GM15510 (cell line): ENCODE measurements around the gene ZNF524.

Source experiments
- POLR2A ChIP-seq: IDR thresholded peaks from 3 replicates; pipeline ENCODE4 v1.6.1; 2011; ENCODE audit warnings: borderline replicate concordance; ENCODE audit not compliant: insufficient read length; ENCODE audit errors: extremely low read depth

ZNF524 gene

DNA sequence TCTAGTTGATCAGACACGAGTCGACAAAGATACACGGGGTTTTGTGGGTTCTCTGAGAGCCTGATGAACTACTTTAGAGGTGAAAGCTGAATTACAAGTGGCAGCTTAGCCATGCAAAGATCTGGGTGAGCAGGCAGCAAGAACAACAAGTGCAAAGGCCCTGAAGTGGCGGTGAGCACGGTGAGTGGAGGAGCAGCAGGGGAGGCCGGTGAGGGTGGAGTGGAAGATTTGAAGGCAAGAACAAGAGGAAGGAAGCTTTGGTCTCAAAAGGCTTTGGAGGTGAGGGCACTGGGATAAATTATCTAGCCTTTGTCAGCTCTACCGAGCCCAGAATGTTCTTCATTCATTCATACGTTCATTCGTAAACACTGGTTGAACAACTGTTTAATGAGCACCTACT is 6.7 kb downstream of the ZNF524 start:
- TF ChIP-seq POLR2A = no peak

DNA sequence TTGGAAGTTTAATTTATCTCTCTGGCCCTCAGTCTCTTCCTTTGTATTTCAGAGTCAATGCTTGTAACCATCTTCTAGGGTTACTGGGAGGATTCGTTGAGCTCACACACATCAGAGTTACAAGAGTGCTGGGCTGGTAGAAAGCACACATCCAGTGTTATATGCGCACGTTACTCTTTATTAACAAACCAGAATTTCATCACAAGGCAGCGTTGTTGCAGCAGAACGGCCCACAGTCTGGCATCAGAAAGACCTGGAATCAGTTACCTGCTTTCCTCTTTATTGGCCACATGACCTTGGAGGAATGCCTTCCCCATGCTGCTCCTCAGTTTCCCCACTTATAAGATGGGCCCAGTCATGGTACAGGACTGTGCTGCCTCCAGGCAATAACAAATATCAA is 9.2 kb downstream of the ZNF524 start:
- no peak for TF ChIP-seq POLR2A

DNA sequence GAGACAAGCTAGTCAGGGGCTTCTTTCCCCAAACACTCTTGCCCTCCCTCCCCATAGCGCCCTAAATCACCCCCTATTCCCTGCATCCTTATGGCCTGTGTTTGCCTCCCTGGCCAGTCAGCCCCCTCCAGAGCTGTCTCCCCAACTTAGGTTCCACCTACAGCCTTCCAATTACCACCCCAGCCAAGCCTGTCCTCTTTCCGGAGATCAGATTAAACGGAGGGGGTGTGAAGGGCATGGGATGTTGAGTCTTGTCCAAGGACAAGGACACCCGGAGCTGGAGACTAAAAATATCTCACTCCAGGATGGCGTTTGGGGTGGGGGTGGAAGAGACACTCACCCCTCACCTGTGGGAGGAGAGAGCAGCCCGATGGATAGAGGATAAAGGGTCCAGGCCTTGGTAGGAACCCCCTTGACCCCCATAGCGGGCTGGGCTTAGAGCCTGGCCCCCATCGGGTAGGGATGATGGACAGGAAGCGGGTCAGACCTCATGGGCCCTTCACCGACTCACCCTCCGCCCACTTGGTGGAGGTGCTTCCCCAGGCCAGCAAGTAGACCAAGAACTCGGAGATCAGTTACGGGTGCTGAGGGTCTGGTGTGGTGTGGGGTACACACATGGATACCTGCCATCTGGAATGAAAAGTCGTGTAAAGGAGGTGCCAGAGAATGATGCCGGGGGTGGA is 11.4 kb downstream of the ZNF524 start:
- no peak for TF ChIP-seq POLR2A

DNA sequence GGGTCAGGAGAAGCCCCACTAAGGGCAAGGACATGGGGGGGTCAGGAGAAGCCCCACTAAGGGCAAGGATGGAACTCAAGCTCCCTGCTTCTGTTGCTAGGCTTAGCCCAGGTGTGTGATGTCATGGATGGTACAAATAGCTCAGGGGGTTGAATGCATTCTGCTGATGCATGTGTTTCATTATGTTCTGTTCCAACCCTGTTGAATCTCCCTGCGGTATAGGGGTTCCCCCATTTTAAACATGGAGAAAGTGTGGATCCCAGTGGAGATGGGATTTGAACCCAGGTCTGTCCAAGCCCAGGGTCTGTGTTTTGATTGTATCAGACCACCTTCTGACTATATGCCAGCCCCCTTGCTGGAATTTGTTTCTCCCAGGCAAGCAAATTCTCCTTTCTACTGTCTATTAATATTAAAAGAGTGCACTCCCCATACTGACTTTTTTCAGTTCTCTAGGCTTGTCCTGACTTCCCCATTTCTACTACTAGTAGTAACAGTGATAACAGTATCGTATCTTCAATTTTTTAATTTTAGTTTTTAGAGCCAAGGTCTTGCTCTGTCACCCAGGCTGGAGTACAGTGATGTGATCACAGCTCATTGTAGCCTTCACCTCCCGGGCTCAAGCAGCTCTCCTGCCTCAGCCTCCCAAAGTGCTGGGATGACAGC is 12.0 kb downstream of the ZNF524 start:
- TF ChIP-seq POLR2A = no peak

DNA sequence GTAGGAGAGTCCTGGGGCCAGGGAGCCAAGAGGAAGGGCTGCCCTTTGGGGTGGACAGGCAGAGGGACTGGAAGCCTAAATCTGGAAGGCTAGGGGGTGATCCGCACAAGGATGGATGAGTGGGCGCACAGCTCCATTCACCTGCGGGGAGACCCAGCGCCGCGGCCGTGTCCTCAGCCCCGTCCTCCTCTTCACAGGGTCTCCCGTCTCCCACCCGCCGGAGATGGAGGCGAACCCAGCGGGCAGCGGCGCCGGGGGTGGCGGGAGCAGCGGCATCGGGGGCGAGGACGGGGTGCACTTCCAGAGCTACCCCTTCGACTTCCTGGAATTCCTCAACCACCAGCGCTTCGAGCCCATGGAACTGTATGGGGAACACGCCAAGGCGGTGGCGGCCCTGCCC is 13.3 kb downstream of the ZNF524 start:
- TF ChIP-seq POLR2A = no peak

DNA sequence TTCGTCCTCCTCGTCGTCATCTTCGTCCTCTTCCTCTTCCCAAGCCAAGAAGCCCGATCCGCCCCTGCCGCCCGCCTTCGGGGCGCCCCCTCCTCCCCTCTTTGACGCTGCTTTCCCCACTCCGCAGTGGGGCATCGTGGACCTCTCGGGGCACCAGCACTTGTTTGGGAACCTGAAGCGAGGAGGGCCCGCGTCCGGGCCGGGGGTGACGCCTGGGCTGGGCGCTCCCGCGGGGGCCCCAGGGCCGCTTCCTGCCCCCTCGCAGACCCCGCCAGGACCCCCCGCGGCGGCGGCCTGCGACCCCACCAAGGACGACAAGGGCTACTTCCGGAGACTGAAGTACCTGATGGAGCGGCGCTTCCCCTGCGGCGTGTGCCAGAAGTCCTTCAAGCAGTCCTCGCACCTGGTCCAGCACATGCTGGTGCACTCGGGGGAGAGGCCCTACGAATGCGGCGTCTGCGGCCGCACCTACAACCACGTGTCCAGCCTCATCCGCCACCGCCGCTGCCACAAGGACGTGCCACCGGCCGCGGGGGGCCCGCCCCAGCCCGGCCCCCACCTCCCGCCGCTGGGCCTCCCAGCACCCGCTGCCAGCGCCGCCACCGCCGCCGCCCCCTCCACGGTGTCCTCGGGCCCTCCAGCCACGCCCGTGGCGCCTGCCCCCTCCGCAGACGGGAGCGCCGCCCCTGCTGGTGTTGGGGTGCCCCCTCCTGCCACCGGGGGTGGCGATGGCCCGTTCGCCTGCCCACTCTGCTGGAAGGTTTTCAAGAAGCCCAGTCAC is 14.0 kb downstream of the ZNF524 start:
- no peak for TF ChIP-seq POLR2A

DNA sequence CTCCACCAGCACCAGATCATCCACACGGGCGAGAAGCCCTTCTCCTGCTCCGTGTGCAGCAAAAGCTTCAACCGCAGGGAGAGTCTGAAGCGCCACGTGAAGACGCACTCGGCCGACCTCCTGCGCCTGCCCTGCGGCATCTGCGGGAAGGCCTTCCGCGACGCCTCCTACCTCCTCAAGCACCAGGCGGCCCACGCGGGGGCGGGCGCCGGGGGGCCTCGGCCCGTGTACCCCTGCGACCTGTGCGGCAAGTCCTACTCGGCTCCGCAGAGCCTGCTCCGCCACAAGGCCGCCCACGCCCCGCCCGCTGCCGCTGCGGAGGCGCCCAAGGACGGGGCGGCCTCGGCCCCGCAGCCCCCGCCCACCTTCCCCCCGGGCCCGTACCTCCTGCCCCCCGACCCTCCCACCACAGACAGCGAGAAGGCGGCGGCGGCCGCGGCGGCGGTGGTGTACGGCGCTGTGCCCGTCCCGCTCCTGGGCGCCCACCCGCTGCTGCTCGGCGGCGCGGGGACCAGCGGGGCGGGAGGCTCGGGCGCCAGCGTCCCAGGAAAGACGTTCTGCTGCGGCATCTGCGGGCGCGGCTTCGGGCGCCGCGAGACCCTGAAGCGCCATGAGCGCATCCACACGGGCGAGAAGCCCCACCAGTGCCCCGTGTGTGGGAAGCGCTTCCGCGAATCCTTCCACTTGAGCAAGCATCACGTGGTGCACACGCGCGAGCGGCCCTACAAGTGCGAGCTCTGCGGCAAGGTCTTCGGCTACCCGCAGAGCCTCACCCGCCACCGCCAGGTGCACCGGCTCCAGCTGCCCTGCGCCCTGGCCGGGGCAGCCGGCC is 14.8 kb downstream of the ZNF524 start:
- TF ChIP-seq POLR2A = no peak

DNA sequence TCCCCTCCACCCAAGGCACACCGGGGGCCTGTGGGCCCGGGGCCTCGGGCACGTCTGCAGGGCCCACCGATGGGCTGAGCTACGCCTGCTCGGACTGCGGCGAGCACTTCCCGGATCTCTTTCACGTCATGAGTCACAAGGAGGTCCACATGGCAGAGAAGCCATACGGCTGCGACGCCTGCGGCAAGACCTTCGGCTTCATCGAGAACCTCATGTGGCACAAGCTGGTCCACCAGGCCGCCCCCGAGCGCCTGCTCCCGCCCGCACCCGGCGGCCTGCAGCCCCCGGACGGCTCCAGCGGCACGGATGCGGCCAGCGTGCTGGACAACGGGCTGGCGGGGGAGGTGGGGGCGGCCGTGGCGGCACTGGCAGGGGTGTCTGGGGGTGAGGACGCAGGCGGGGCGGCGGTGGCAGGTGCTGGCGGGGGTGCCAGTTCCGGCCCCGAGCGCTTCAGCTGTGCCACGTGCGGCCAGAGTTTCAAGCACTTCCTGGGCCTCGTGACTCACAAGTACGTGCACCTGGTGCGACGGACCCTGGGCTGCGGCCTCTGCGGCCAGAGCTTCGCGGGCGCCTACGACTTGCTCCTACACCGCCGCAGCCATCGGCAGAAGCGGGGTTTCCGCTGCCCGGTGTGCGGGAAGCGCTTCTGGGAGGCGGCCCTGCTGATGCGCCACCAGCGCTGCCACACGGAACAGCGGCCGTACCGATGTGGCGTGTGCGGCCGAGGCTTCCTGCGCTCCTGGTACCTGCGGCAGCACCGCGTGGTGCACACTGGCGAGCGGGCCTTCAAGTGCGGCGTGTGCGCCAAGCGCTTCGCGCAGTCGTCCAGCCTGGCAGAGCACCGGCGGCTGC is 15.7 kb downstream of the ZNF524 start:
- TF ChIP-seq POLR2A = no peak

DNA sequence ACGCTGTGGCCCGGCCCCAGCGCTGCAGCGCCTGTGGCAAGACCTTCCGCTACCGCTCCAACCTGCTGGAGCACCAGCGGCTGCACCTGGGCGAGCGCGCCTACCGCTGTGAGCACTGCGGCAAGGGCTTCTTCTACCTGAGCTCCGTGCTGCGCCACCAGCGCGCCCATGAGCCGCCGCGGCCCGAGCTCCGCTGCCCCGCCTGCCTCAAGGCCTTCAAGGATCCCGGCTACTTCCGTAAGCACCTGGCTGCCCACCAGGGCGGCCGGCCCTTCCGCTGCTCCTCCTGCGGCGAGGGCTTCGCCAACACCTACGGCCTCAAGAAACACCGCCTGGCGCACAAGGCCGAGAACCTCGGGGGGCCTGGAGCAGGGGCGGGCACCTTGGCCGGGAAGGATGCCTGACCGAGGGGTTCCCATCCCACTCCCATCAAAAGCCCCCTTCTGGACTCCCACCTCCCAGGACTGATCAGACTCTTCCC is 16.3 kb downstream of the ZNF524 start:
- TF ChIP-seq POLR2A = no peak

DNA sequence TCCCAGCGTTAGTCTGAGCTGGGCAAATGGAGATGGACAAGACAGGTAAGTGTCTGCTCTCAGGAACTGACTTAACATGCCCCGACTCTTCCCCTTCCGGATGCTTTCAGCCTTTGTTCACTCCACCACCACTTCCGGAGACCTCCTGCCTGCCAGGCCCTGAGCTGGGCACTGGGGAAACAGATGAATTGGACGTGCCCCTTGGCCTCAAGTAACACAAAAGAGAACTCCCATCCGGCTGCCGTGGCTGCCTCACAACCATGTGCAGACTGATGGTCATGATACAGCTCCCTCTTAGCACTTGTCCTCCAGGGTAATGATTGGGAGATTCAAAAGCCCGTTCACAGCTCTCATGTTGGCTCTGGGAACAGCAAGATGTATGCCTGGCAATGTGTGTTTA is 17.3 kb downstream of the ZNF524 start:
- TF ChIP-seq POLR2A = no peak

DNA sequence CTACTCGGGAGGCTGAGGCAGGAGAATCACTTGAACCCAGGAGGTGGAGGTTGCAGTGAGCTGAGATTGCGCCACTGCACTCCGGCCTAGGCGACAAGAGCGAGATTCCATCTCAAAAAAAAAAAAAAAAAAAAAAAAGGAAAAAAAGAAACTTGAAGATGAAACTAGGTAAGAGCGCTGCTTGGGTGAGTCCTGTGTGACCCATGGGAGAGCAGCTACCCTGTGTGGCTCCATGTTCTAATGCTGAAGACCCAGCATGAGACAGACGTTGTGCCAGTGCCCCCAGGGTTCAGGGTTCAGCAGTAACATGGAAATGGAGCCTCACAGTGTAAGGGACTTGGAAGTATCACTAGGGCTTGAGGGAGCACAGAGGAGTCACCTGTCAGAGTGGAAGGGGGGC is 18.3 kb downstream of the ZNF524 start:
- no peak for TF ChIP-seq POLR2A

DNA sequence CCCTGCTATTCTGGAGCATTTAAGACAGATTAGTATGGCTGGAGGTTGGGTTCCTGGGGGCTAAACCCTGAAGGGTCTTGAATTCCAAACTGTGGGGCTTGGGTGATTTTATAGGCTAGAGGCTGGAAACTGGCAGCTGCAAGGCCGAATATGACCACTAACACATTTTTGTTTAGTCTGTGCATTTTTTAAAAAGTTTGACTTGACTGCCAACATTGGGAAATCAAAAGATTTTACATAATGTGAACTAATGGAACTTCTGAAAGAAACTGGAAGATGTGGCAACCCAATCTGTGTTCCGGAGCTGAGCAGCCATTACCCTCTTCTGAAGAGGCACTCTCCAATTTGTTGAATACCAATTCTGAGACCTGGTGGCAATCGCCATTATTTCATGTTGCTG is 19.2 kb downstream of the ZNF524 start:
- TF ChIP-seq POLR2A = no peak

DNA sequence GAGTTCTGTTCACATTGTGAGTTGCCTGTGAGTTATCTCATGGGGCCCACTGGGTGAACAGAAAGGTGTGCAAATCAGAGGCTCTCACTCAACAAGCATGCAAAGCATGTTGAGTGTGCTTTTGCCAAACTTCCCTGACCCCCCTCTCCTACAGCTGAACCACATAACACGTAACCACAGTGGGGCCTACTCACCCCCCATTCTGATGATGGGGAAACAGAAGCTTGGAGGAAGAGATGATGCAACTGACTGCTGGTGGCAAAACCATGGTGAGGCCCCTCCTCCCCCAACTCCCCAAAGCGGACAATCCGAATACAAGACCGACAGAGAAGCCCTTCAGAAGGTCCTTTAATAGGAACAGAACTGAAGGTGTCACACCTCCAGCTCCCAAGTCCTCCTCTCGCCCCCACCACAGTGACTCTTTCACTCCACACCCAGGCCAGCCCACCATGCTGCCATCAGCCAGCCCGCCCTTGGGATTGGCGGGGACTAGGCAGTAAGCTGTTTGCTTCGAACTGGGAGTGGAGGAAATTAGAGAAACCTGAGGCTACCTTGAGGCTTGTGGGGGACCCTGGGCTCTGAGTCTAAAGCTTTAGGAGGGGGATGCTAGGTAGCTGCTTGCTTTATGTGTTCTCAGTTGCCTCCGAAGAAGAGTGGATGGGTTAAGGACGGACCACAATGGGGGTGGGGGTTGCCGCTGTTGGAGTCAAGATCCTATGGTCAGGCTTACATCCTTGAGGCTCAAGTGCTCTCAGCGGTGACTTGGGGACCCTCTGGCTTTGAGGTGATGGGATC is 20.5 kb downstream of the ZNF524 start:
- no peak for TF ChIP-seq POLR2A
